IMR-90 (cell line): Measurements from ENCODE around the gene DACH1. TPM values are rescaled to one million over a fixed set of nuclear protein-coding genes. Genes with fewer than 3 reads are reported as not detected.

Experiments used
- ATAC-seq: fragments of 200-7000 bp; cut with Tn5 transposase; 2 replicates; pipeline ENCODE4 v1.9.1; 2020; ENCODE audit warnings: low read depth, mild to moderate bottlenecking, moderate library complexity
- BruUV-seq: library from RNA; stranded (reverse); fragments of 400-500 nt; replicated peaks from 2 replicates; lab custom pipeline; 2021; lab: Mats Ljungman, UMichigan
- CTCF ChIA-PET: fragments of 300-600 bp; formaldehyde crosslinking; extraction: SDS; loops from one replicate; lab custom pipeline; 2021; ENCODE audit warnings: antibody characterized with exemption; lab: Yijun Ruan, JAX
- POLR2A ChIA-PET: fragments of 300-600 bp; sonication (Branson Sonifier 250); formaldehyde crosslinking; loops from one replicate; lab custom pipeline; 2022; ENCODE audit warnings: antibody characterized with exemption; ENCODE audit not compliant: unreplicated experiment; lab: Charles Lee
- DNase-seq: peaks from one replicate; pipeline ENCODE4 v3.0.0; 2013
- H2AFZ ChIP-seq: replicated peaks from 2 replicates; pipeline ENCODE3; 2013; ENCODE audit warnings: low read length, mild to moderate bottlenecking; ENCODE audit not compliant: poor library complexity
- H2AK5ac ChIP-seq: 2 replicates; pipeline ENCODE4 v1.6.1; 2013; ENCODE audit warnings: low read depth, low read length, inconsistent platforms
- H2AK9ac ChIP-seq: replicated peaks from 2 replicates; pipeline ENCODE3; 2013; ENCODE audit warnings: mild to moderate bottlenecking, low read depth, low read length, moderate library complexity; ENCODE audit not compliant: poor library complexity
- H2BK120ac ChIP-seq: 2 replicates; pipeline ENCODE4 v1.6.1; 2013; ENCODE audit warnings: low read depth, low read length, inconsistent platforms
- H2BK15ac ChIP-seq: 3 replicates; pipeline ENCODE4 v1.6.1; 2013; ENCODE audit warnings: low read depth, low read length, inconsistent platforms
- H2BK20ac ChIP-seq: 2 replicates; pipeline ENCODE4 v1.6.1; 2013; ENCODE audit warnings: low read depth, mild to moderate bottlenecking, inconsistent platforms, low read length, moderate library complexity
- H2BK5ac ChIP-seq: 2 replicates; pipeline ENCODE4 v1.6.1; 2013; ENCODE audit warnings: mild to moderate bottlenecking, low read depth, low read length, inconsistent platforms; ENCODE audit not compliant: poor library complexity, severe bottlenecking
- H3K14ac ChIP-seq: replicated peaks from 2 replicates; pipeline ENCODE4 v1.6.1; 2013; ENCODE audit warnings: low read depth, low read length, inconsistent platforms
- H3K18ac ChIP-seq: 2 replicates; pipeline ENCODE4 v1.6.1; 2013; ENCODE audit warnings: low read depth, low read length, control low read depth
- H3K23ac ChIP-seq: 2 replicates; pipeline ENCODE4 v1.6.1; 2013; ENCODE audit warnings: low read depth, low read length, inconsistent platforms
- H3K27ac ChIP-seq: 2 replicates; pipeline ENCODE4 v1.5.1; 2013; ENCODE audit warnings: mild to moderate bottlenecking, control low read depth, low read length; ENCODE audit not compliant: insufficient read depth
- H3K27me3 ChIP-seq: 2 replicates; pipeline ENCODE4 v1.6.1; 2013; ENCODE audit warnings: low read length; ENCODE audit not compliant: control insufficient read depth, insufficient read depth
- H3K36me3 ChIP-seq: 2 replicates; pipeline ENCODE4 v1.6.1; 2013; ENCODE audit warnings: low read length, mixed read lengths; ENCODE audit not compliant: control insufficient read depth, insufficient read depth
- H3K4ac ChIP-seq: 2 replicates; pipeline ENCODE4 v1.6.1; 2013; ENCODE audit warnings: low read depth, low read length, inconsistent platforms
- H3K4me1 ChIP-seq: 2 replicates; pipeline ENCODE4 v1.6.1; 2013; ENCODE audit warnings: low read length, mixed read lengths; ENCODE audit not compliant: control insufficient read depth, insufficient read depth
- H3K4me2 ChIP-seq: 2 replicates; pipeline ENCODE4 v1.6.1; 2013; ENCODE audit warnings: low read depth, mild to moderate bottlenecking, control low read depth, low read length, moderate library complexity
- H3K4me3 ChIP-seq: 2 replicates; pipeline ENCODE4 v1.5.1; 2013; ENCODE audit warnings: low read depth, mild to moderate bottlenecking, control low read depth, low read length, moderate library complexity; ENCODE audit not compliant: insufficient read depth
- H3K56ac ChIP-seq: 2 replicates; pipeline ENCODE4 v1.6.1; 2013; ENCODE audit warnings: low read length, inconsistent platforms; ENCODE audit not compliant: insufficient read depth; ENCODE audit errors: extremely low read depth
- H3K79me1 ChIP-seq, 2 experiments: 2 replicates each; pipeline ENCODE4 v1.6.1; 2013; ENCODE audit warnings: low read length in 2 of 2, inconsistent platforms in 1 of 2, low read depth in 1 of 2
- H3K9ac ChIP-seq: 2 replicates; pipeline ENCODE4 v1.6.1; 2013; ENCODE audit warnings: low read depth, low read length, control low read depth
- H3K9me1 ChIP-seq: 2 replicates; pipeline ENCODE4 v1.6.1; 2013; ENCODE audit warnings: low read length, inconsistent platforms; ENCODE audit not compliant: insufficient read depth
- H3K9me3 ChIP-seq: 2 replicates; pipeline ENCODE4 v1.6.1; 2013; ENCODE audit warnings: low read length; ENCODE audit not compliant: control insufficient read depth, insufficient read depth
- H4K20me1 ChIP-seq: 2 replicates; pipeline ENCODE4 v1.6.1; 2013; ENCODE audit warnings: low read length, inconsistent platforms; ENCODE audit not compliant: insufficient read depth
- H4K5ac ChIP-seq: 2 replicates; pipeline ENCODE4 v1.6.1; 2013; ENCODE audit warnings: mild to moderate bottlenecking, low read depth, low read length, control low read depth
- H4K8ac ChIP-seq, 2 experiments: 2 replicates each; pipeline ENCODE4 v1.6.1; 2013; ENCODE audit warnings: low read depth in 2 of 2, low read length in 2 of 2, control low read depth in 1 of 2, inconsistent platforms in 1 of 2
- H4K91ac ChIP-seq: 2 replicates; pipeline ENCODE4 v1.6.1; 2013; ENCODE audit warnings: low read depth, low read length, inconsistent platforms; ENCODE audit not compliant: insufficient read depth
- BHLHE40 ChIP-seq: fragments of 150-350 bp; IDR thresholded peaks from 2 replicates; pipeline ENCODE4 v1.6.1; 2016; ENCODE audit warnings: mild to moderate bottlenecking, low read depth, low read length
- CEBPB ChIP-seq: IDR thresholded peaks from 2 replicates; pipeline ENCODE4 v1.6.1; 2012; ENCODE audit warnings: low read depth, low read length, improper control_type of control experiment
- CHD1 ChIP-seq: IDR thresholded peaks from 2 replicates; pipeline ENCODE4 v1.6.1; 2012; ENCODE audit warnings: low read depth, low read length, improper control_type of control experiment
- FOS ChIP-seq: fragments of 150-350 bp; IDR thresholded peaks from 2 replicates; pipeline ENCODE4 v1.6.1; 2016; ENCODE audit warnings: low read depth, low read length
- MAFK ChIP-seq: IDR thresholded peaks from 2 replicates; pipeline ENCODE4 v1.6.1; 2012; ENCODE audit warnings: low read depth, low read length, improper control_type of control experiment
- MAZ ChIP-seq: IDR thresholded peaks from 2 replicates; pipeline ENCODE4 v1.6.1; 2012; ENCODE audit warnings: low read depth, mild to moderate bottlenecking, low read length, improper control_type of control experiment, moderate library complexity, borderline replicate concordance
- MXI1 ChIP-seq: IDR thresholded peaks from 2 replicates; pipeline ENCODE4 v1.6.1; 2012; ENCODE audit warnings: low read depth, mild to moderate bottlenecking, low read length, moderate library complexity, borderline replicate concordance
- NFE2L2 ChIP-seq: fragments of 150-350 bp; IDR thresholded peaks from 2 replicates; pipeline ENCODE4 v1.6.1; 2016; ENCODE audit warnings: low read depth, mild to moderate bottlenecking, low read length
- POLR2A ChIP-seq: IDR thresholded peaks from 2 replicates; pipeline ENCODE4 v1.6.1; 2012; ENCODE audit warnings: mild to moderate bottlenecking, low read depth, low read length
- RAD21 ChIP-seq: IDR thresholded peaks from 2 replicates; pipeline ENCODE4 v1.6.1; 2012; ENCODE audit warnings: low read length, improper control_type of control experiment
- RCOR1 ChIP-seq: IDR thresholded peaks from 2 replicates; pipeline ENCODE4 v1.6.1; 2012; ENCODE audit warnings: mild to moderate bottlenecking, low read length, improper control_type of control experiment; ENCODE audit not compliant: insufficient replicate concordance
- RFX5 ChIP-seq: IDR thresholded peaks from 2 replicates; pipeline ENCODE4 v1.8.0; 2012; ENCODE audit warnings: low read depth, mild to moderate bottlenecking, low read length, moderate library complexity
- SMC3 ChIP-seq: fragments of 150-350 bp; IDR thresholded peaks from 2 replicates; pipeline ENCODE4 v1.6.1; 2016; ENCODE audit warnings: low read depth, mild to moderate bottlenecking, antibody characterized with exemption, low read length, moderate library complexity
- WGBS, 2 experiments: methylation state at CpG; one replicate each; pipeline versions ENCODE4 v1.1.5 to v1.1.7; 2013; ENCODE audit warnings: missing lambda C conversion rate in 2 of 2; ENCODE audit not compliant: insufficient read length in 1 of 2; ENCODE audit errors: extremely low coverage in 2 of 2; 5-methylcytosine and 5-hydroxymethylcytosine counted together
- dilution Hi-C: fragments of 300-500 bp; cut with HindIII; formaldehyde crosslinking; loops from one replicate; pipeline ENCODE4 v1.14.3; 2018; ENCODE audit warnings: low sequenced_read_pairs; ENCODE audit not compliant: unreplicated experiment
- in situ Hi-C: fragments of 300-500 bp; cut with MboI; formaldehyde crosslinking; loops from 3 replicates; pipeline ENCODE4 v1.14.3; 2019; ENCODE audit warnings: low sequenced_read_pairs, inconsistent platforms, mixed read lengths
- intact Hi-C: fragments of 100-400 bp; cut with micrococcal nuclease; formaldehyde crosslinking; loops from 2 replicates; pipeline ENCODE4 v1.10.0; 2022
- polyA plus RNA-seq, 3 experiments: library from polyadenylated mRNA; depleted of rRNA; stranded (reverse); fragments of >200 nt; gene quantifications; 2 replicates each; pipeline ENCODE4 v1.2.3, GENCODE V29; 2012; ENCODE audit warnings: low replicate concordance in 1 of 3
- total RNA-seq: library from RNA; depleted of rRNA; stranded (reverse); fragments of >200 nt; gene quantifications from 2 replicates; pipeline ENCODE4 v1.2.3, GENCODE V29; 2012
- TF ChIP-seq, protein P1 (sequence below): fragments of 150-350 bp; IDR thresholded peaks from 2 replicates; pipeline ENCODE4 v1.6.1; 2017; ENCODE audit warnings: mild to moderate bottlenecking, antibody characterized with exemption, low read length, low read depth
- TF ChIP-seq, protein P2 (sequence below): fragments of 150-350 bp; IDR thresholded peaks from 2 replicates; pipeline ENCODE4 v1.6.1; 2016; ENCODE audit warnings: low read depth, mild to moderate bottlenecking, low read length, moderate library complexity, borderline replicate concordance
- TF ChIP-seq, protein P3 (sequence below): conservative IDR thresholded peaks from 2 replicates; pipeline ENCODE4 v1.5.1; 2012; ENCODE audit warnings: mild to moderate bottlenecking, low read depth, low read length, improper control_type of control experiment

The DACH1 gene
- total and polyA plus RNA-seq, 2 of the 4 experiments (the other 2 are of a cell fraction) = not detected

DNA sequence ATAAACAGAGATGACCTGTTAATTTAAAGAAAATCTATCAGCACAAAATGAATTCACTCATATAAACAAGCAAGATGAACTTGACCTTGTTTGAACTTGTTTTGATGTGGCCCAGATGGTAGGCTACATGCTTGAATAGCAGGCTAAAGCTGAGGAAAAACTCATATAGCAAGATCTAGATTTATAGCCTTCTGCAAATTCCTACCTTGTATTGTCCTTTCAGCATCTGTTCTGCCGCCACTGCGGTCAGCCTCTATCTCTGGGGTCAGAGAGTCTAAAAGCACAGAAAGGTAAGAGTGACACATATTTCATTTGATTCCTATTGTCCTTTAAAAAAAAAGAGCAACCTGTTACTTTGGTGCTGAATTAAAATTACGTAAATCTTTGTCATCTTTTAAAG, 392.1 kb downstream of the DACH1 start:
- H2AFZ ChIP-seq = no peak overlapping the region
- in situ Hi-C loops (no loop called here), intact Hi-C loops (loop anchor here (10.0 kb wide), 1 partner anchor 390 kb away; the partner anchor contains the start of gene DACH1), dilution Hi-C loops (no loop called here)
- H3K18ac ChIP-seq = no peak overlapping the region
- no peaks in the 10 kb centered on the region for H3K9me1 ChIP-seq
- H3K4me3 ChIP-seq = no peak overlapping the region
- no peak overlapping the region for H3K56ac ChIP-seq
- no TSS peak for BruUV-seq
- H2BK15ac ChIP-seq = no peak overlapping the region
- no peak overlapping the region for H2AK5ac ChIP-seq
- H4K8ac ChIP-seq = no peak overlapping the region
- no peaks in the 10 kb centered on the region for H3K36me3 ChIP-seq
- no peaks in the 10 kb centered on the region for H3K79me1 ChIP-seq
- TF ChIP-seq NFE2L2 = no peak
- no peak for TF ChIP-seq FOS
- TF ChIP-seq RFX5 = no peak
- no peak for TF ChIP-seq POLR2A
- TF ChIP-seq CEBPB = no peak
- TF ChIP-seq, protein P1, sequence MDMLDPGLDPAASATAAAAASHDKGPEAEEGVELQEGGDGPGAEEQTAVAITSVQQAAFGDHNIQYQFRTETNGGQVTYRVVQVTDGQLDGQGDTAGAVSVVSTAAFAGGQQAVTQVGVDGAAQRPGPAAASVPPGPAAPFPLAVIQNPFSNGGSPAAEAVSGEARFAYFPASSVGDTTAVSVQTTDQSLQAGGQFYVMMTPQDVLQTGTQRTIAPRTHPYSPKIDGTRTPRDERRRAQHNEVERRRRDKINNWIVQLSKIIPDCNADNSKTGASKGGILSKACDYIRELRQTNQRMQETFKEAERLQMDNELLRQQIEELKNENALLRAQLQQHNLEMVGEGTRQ = no peak
- TF ChIP-seq RAD21 = no peak
- TF ChIP-seq MAFK = no peak
- no peak for TF ChIP-seq BHLHE40
- no peak for TF ChIP-seq SMC3
- no peak for TF ChIP-seq MAZ
- TF ChIP-seq CHD1 = no peak
- no peak for TF ChIP-seq RCOR1
- TF ChIP-seq, protein P2, sequence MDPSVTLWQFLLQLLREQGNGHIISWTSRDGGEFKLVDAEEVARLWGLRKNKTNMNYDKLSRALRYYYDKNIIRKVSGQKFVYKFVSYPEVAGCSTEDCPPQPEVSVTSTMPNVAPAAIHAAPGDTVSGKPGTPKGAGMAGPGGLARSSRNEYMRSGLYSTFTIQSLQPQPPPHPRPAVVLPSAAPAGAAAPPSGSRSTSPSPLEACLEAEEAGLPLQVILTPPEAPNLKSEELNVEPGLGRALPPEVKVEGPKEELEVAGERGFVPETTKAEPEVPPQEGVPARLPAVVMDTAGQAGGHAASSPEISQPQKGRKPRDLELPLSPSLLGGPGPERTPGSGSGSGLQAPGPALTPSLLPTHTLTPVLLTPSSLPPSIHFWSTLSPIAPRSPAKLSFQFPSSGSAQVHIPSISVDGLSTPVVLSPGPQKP = no peak
- TF ChIP-seq, protein P3, sequence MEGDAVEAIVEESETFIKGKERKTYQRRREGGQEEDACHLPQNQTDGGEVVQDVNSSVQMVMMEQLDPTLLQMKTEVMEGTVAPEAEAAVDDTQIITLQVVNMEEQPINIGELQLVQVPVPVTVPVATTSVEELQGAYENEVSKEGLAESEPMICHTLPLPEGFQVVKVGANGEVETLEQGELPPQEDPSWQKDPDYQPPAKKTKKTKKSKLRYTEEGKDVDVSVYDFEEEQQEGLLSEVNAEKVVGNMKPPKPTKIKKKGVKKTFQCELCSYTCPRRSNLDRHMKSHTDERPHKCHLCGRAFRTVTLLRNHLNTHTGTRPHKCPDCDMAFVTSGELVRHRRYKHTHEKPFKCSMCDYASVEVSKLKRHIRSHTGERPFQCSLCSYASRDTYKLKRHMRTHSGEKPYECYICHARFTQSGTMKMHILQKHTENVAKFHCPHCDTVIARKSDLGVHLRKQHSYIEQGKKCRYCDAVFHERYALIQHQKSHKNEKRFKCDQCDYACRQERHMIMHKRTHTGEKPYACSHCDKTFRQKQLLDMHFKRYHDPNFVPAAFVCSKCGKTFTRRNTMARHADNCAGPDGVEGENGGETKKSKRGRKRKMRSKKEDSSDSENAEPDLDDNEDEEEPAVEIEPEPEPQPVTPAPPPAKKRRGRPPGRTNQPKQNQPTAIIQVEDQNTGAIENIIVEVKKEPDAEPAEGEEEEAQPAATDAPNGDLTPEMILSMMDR = no peak
- no peak for TF ChIP-seq MXI1
- no peaks in the 10 kb centered on the region for H3K27me3 ChIP-seq
- H4K20me1 ChIP-seq = no peaks in the 10 kb centered on the region
- no peak overlapping the region for H2BK5ac ChIP-seq
- H3K27ac ChIP-seq = no peak overlapping the region
- H3K4ac ChIP-seq = no peak overlapping the region
- H4K91ac ChIP-seq = no peak overlapping the region
- H3K23ac ChIP-seq = no peak overlapping the region
- no peak overlapping the region for H2BK120ac ChIP-seq
- ChIA-PET CTCF (no interaction called here), POLR2A (no interaction called here)
- no peak overlapping the region for H4K5ac ChIP-seq
- H3K14ac ChIP-seq = no peak overlapping the region
- H3K4me2 ChIP-seq = no peak overlapping the region
- no CpG with 5 or more reads among the region's 3 CpGs for WGBS, 2 experiments
- no peak for DNase-seq
- no peak overlapping the region for H2AK9ac ChIP-seq
- H3K9ac ChIP-seq = no peak overlapping the region
- H2BK20ac ChIP-seq = no peak overlapping the region
- ATAC-seq = no peak
- H3K4me1 ChIP-seq = no peaks in the 10 kb centered on the region
- H3K9me3 ChIP-seq = no peaks in the 10 kb centered on the region
